Ishikawa (cell line): ENCODE results near the gene RBM39.

Experiments used
- CEBPB ChIP-seq: IDR thresholded peaks from 2 replicates; pipeline ENCODE4 v1.6.1; 2012
- CREB1 ChIP-seq: IDR thresholded peaks from 2 replicates; pipeline ENCODE4 v1.6.1; 2012; ENCODE audit warnings: low read depth
- EGR1 ChIP-seq: IDR thresholded peaks from 2 replicates; pipeline ENCODE4 v1.6.1; 2012
- EP300 ChIP-seq: IDR thresholded peaks from 2 replicates; pipeline ENCODE4 v1.6.1; 2012; ENCODE audit warnings: borderline replicate concordance
- FOXM1 ChIP-seq: IDR thresholded peaks from 2 replicates; pipeline ENCODE4 v1.6.1; 2012; ENCODE audit warnings: low read depth, borderline replicate concordance
- NFIC ChIP-seq: IDR thresholded peaks from 2 replicates; pipeline ENCODE4 v1.6.1; 2012
- RAD21 ChIP-seq: IDR thresholded peaks from 2 replicates; pipeline ENCODE4 v1.6.1; 2012; ENCODE audit warnings: low read depth
- TAF1 ChIP-seq: IDR thresholded peaks from 2 replicates; pipeline ENCODE4 v1.6.1; 2012; ENCODE audit warnings: low read depth, mild to moderate bottlenecking
- TCF12 ChIP-seq: IDR thresholded peaks from 2 replicates; pipeline ENCODE4 v1.6.1; 2012; ENCODE audit warnings: low read depth
- TEAD4 ChIP-seq: IDR thresholded peaks from 2 replicates; pipeline ENCODE4 v1.6.1; 2012
- YY1 ChIP-seq: IDR thresholded peaks from 2 replicates; pipeline ENCODE4 v1.6.1; 2012; ENCODE audit warnings: low read depth
- ZBTB7A ChIP-seq: IDR thresholded peaks from 2 replicates; pipeline ENCODE4 v1.6.1; 2012; ENCODE audit warnings: low read depth
- TF ChIP-seq, protein P1 (sequence below): IDR thresholded peaks from 2 replicates; pipeline ENCODE4 v1.6.1; 2012
- TF ChIP-seq, protein P2 (sequence below): IDR thresholded peaks from 2 replicates; pipeline ENCODE4 v1.6.1; 2012
- TF ChIP-seq, protein P3 (sequence below): IDR thresholded peaks from 2 replicates; pipeline ENCODE4 v1.6.1; 2012; ENCODE audit warnings: low read depth, mild to moderate bottlenecking

The RBM39 gene

DNA sequence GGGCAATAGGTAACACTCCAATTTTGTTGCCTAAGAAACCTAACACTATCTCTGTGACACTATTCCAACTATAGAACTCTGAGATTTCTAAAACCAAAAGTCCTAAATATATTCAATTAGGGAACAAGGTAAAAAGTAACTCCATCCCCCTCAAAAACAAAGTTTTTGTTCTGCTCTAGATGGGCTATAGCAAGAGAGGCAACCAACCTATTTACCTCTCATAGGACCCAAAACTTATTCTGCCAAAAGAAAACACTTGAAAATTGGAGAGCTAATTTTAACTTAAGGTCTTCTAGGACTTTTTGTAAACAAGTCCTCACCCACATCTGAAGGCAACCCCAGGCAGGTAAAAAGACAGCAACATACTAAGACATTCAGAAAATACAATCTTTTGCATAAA is 7.7 kb downstream of the RBM39 start:
- TF ChIP-seq CREB1 (no peak), EP300 (no peak), FOXM1 (no peak), YY1 (no peak), EGR1 (no peak), TCF12 (no peak)
- TF ChIP-seq, protein P1, sequence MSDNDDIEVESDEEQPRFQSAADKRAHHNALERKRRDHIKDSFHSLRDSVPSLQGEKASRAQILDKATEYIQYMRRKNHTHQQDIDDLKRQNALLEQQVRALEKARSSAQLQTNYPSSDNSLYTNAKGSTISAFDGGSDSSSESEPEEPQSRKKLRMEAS: no peak
- TF ChIP-seq, protein P2, sequence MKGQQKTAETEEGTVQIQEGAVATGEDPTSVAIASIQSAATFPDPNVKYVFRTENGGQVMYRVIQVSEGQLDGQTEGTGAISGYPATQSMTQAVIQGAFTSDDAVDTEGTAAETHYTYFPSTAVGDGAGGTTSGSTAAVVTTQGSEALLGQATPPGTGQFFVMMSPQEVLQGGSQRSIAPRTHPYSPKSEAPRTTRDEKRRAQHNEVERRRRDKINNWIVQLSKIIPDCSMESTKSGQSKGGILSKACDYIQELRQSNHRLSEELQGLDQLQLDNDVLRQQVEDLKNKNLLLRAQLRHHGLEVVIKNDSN: no peak
- TF ChIP-seq, protein P3, sequence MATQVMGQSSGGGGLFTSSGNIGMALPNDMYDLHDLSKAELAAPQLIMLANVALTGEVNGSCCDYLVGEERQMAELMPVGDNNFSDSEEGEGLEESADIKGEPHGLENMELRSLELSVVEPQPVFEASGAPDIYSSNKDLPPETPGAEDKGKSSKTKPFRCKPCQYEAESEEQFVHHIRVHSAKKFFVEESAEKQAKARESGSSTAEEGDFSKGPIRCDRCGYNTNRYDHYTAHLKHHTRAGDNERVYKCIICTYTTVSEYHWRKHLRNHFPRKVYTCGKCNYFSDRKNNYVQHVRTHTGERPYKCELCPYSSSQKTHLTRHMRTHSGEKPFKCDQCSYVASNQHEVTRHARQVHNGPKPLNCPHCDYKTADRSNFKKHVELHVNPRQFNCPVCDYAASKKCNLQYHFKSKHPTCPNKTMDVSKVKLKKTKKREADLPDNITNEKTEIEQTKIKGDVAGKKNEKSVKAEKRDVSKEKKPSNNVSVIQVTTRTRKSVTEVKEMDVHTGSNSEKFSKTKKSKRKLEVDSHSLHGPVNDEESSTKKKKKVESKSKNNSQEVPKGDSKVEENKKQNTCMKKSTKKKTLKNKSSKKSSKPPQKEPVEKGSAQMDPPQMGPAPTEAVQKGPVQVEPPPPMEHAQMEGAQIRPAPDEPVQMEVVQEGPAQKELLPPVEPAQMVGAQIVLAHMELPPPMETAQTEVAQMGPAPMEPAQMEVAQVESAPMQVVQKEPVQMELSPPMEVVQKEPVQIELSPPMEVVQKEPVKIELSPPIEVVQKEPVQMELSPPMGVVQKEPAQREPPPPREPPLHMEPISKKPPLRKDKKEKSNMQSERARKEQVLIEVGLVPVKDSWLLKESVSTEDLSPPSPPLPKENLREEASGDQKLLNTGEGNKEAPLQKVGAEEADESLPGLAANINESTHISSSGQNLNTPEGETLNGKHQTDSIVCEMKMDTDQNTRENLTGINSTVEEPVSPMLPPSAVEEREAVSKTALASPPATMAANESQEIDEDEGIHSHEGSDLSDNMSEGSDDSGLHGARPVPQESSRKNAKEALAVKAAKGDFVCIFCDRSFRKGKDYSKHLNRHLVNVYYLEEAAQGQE: no peak

DNA sequence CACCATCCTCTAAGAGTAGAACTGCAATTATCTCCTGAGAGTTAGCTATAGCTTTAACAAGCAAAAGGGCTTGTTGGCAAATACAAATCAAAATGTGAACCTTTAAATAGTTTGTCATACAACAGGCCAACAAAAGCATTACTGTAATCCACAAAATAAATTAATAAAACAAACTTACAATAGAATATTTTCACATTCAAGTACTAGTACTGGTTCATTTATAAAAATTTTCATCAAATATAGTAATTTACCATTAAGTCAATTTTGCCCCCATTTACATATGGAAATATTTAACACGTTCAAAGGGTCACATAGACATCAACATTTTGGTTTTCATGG is 9.4 kb downstream of the RBM39 start:
- no peak for TF ChIP-seq YY1
- TF ChIP-seq TCF12: no peak
- TF ChIP-seq TEAD4: no peak
- TF ChIP-seq ZBTB7A: no peak
- no peak for TF ChIP-seq TAF1
- TF ChIP-seq, protein P1: no peak
- TF ChIP-seq CREB1: no peak
- TF ChIP-seq EGR1: no peak
- TF ChIP-seq NFIC: no peak
- TF ChIP-seq CEBPB: no peak
- TF ChIP-seq RAD21: no peak
- TF ChIP-seq, protein P2: no peak
- TF ChIP-seq FOXM1: no peak
- TF ChIP-seq EP300: no peak
- TF ChIP-seq, protein P3: no peak

DNA sequence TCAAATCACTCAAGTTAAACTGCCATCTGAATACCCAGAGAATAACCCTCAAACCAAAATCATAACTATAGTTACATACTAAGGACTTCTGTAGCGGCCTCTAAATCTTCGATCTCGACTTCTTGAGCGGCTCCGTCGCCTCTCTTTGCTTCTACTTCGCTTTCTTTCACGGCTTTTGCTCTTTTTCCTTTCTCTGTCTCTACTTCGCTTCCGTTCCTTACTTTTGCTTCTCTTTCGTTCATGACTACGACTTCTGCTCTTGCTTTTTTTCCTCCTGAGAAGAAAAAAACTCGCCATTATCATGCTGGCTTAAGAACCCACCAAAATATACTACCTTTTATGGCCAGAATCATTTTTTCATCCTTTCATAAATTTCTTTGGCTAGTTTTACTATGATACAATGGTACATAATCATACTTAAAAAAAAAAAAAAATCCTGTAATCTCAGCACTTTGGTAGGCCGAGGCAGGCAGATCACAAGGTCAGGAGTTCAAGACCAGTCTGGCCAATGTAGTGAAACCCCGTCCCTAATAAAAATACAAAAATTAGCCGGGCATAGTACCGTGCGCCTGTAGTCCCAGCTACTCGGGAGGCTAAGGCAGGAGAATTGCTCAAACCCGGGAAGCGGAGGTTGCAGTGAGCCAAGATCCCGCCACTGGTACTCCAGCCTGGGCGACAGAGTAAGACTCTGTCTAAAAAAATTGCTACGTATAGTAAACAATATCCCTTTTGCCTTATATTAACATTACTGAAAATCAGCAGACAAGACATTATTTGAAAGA is 10.0 kb downstream of the RBM39 start:
- TF ChIP-seq EP300 (no peak), CREB1 (no peak), TAF1 (no peak), RAD21 (no peak), TEAD4 (no peak), TCF12 (no peak), NFIC (no peak), CEBPB (no peak), FOXM1 (no peak)
- TF ChIP-seq, protein P1: no peak
- TF ChIP-seq, protein P2: no peak
- TF ChIP-seq, protein P3: no peak

DNA sequence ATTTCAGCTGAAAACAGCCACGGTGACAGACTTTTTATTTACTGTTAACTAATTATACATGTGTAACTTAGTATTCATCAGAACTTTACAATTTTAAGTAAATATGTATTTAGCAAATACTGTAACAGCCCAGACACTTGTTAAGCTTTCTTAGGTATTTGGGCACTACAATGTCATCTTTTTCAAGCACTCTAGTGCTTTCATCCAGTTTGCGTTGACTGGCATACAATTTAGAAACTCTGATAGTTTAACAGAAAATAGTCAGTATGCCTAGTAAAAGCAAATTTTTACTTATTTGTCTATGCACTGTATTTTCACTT is 10.6 kb downstream of the RBM39 start:
- TF ChIP-seq RAD21: no peak
- no peak for TF ChIP-seq TEAD4
- TF ChIP-seq, protein P1: no peak
- no peak for TF ChIP-seq TCF12
- TF ChIP-seq ZBTB7A: no peak
- TF ChIP-seq, protein P3: no peak
